Transverse colon (tissue), 4 donors: Measurements from ENCODE around the gene PLXNB2.

Experiments used
- CTCF ChIP-seq, 5 experiments: fragments of 200-600 bp in 3 of 5; fragments of 450-650 bp in 2 of 5; sonication (generic) in 3 of 5; IDR thresholded peaks; 1 replicate in 2 of 5; 2 replicates in 3 of 5; pipeline ENCODE4 v1.5.1; 2016 to 2017; ENCODE audit warnings: antibody characterized with exemption in 5 of 5, inconsistent platforms in 3 of 5, mild to moderate bottlenecking in 2 of 5, moderate library complexity in 1 of 5
- EP300 ChIP-seq: sonication (generic); formaldehyde crosslinking; IDR thresholded peaks from one replicate; pipeline ENCODE4 v1.6.1; 2017; ENCODE audit warnings: antibody characterized with exemption, low read depth
- POLR2A ChIP-seq: fragments of 450-650 bp; IDR thresholded peaks from one replicate; pipeline ENCODE4 v1.6.1; 2016; ENCODE audit warnings: antibody characterized with exemption, mild to moderate bottlenecking, moderate library complexity
- POLR2AphosphoS5 ChIP-seq, 3 donors: sonication (generic); formaldehyde crosslinking; IDR thresholded peaks; one replicate each; pipeline ENCODE4 v1.6.1; 2016; ENCODE audit warnings: antibody characterized with exemption in 3 of 3

GRCh38 chr22:50264946-50265669 lies 42.3 kb downstream of the PLXNB2 start:
- TF ChIP-seq POLR2A (no peak), CTCF (IDR thresholded peaks at IDR 0.05) (no peak), POLR2AphosphoS5 (IDR thresholded peaks at IDR 0.05) (no peak), EP300 (no peak)
